HEK293 (cell line): ENCODE measurements around the gene AGAP1.

Experiments used
- CTCF ChIA-PET: fragments of 350-600 bp; formaldehyde crosslinking; extraction: SDS; loops from one replicate; lab custom pipeline; 2021; ENCODE audit warnings: antibody characterized with exemption; lab: Yijun Ruan, JAX
- POLR2A ChIA-PET: fragments of 300-600 bp; formaldehyde crosslinking; extraction: SDS; loops from one replicate; lab custom pipeline; 2020; ENCODE audit warnings: antibody characterized with exemption, inconsistent platforms; lab: Yijun Ruan, JAX
- H3K27ac ChIP-seq: fragments of 200-500 bp; sonication (Bioruptor generic); 2 replicates; pipeline ENCODE4 v1.5.1; 2014; ENCODE audit warnings: low read depth, low read length, control low read depth, inconsistent platforms; ENCODE audit errors: extremely low read depth
- H3K36me3 ChIP-seq, 2 experiments: fragments of 200-500 bp in 1 of 2; sonication (Bioruptor generic) in 1 of 2; 1 replicate in 1 of 2; 2 replicates in 1 of 2; pipeline ENCODE4 v1.5.1; 2014 to 2017; ENCODE audit warnings: inconsistent platforms in 2 of 2, low read length in 2 of 2; ENCODE audit not compliant: control insufficient read depth in 2 of 2, insufficient read depth in 1 of 2
- H3K4me1 ChIP-seq: fragments of 200-500 bp; sonication (Bioruptor generic); 2 replicates; pipeline ENCODE4 v1.5.1; 2014; ENCODE audit warnings: mild to moderate bottlenecking, low read length, inconsistent platforms; ENCODE audit not compliant: control insufficient read depth, insufficient read depth
- H3K4me3 ChIP-seq: 2 replicates; pipeline ENCODE4 v1.5.1; 2011; ENCODE audit warnings: low read depth, mild to moderate bottlenecking, control low read depth, low read length, moderate library complexity
- H3K9me3 ChIP-seq: fragments of 200-500 bp; sonication (Bioruptor generic); 2 replicates; pipeline ENCODE4 v1.5.1; 2014; ENCODE audit warnings: low read depth, low read length, inconsistent platforms; ENCODE audit not compliant: control insufficient read depth, insufficient read depth
- GFI1B ChIP-seq: fragments of 450-650 bp; formaldehyde crosslinking; IDR thresholded peaks from 2 replicates; pipeline ENCODE4 v1.5.1; 2016; ENCODE audit warnings: missing biosample characterization, missing genetic modification characterization
- KLF8 ChIP-seq: fragments of 450-650 bp; formaldehyde crosslinking; IDR thresholded peaks from 2 replicates; pipeline ENCODE4 v1.5.1; 2016; ENCODE audit warnings: missing biosample characterization, missing genetic modification characterization
- SCRT1 ChIP-seq: fragments of 450-650 bp; formaldehyde crosslinking; IDR thresholded peaks from 2 replicates; pipeline ENCODE4 v1.5.1; 2016; ENCODE audit warnings: missing biosample characterization, missing genetic modification characterization, borderline replicate concordance
- SETDB1 ChIP-seq: IDR thresholded peaks from one replicate; pipeline ENCODE4 v1.6.1; 2017; ENCODE audit warnings: mild to moderate bottlenecking, low read length, moderate library complexity, mixed read lengths; ENCODE audit not compliant: insufficient read length
- SP2 ChIP-seq: fragments of 450-650 bp; formaldehyde crosslinking; IDR thresholded peaks from 2 replicates; pipeline ENCODE4 v1.5.1; 2016; ENCODE audit warnings: missing biosample characterization, missing genetic modification characterization
- TRIM28 ChIP-seq: IDR thresholded peaks from 2 replicates; pipeline ENCODE4 v1.6.1; 2011; ENCODE audit warnings: low read length, control low read depth, borderline replicate concordance
- ZBTB17 ChIP-seq: fragments of 450-650 bp; formaldehyde crosslinking; IDR thresholded peaks from 2 replicates; pipeline ENCODE4 v1.5.1; 2016; ENCODE audit warnings: missing biosample characterization, missing genetic modification characterization
- ZFP37 ChIP-seq: fragments of 450-650 bp; formaldehyde crosslinking; IDR thresholded peaks from 2 replicates; pipeline ENCODE4 v1.5.1; 2016; ENCODE audit warnings: missing biosample characterization, missing genetic modification characterization
- ZNF10 ChIP-seq: fragments of 450-650 bp; formaldehyde crosslinking; IDR thresholded peaks from 2 replicates; pipeline ENCODE4 v1.5.1; 2017; ENCODE audit warnings: missing biosample characterization, missing genetic modification characterization
- ZNF112 ChIP-seq: fragments of 450-650 bp; formaldehyde crosslinking; IDR thresholded peaks from 2 replicates; pipeline ENCODE4 v1.5.0; 2017; ENCODE audit warnings: missing biosample characterization, missing genetic modification characterization
- ZNF114 ChIP-seq: fragments of 450-650 bp; formaldehyde crosslinking; IDR thresholded peaks from 2 replicates; pipeline ENCODE4 v1.5.0; 2017; ENCODE audit warnings: missing biosample characterization, missing genetic modification characterization
- ZNF2 ChIP-seq: fragments of 450-650 bp; formaldehyde crosslinking; IDR thresholded peaks from 2 replicates; pipeline ENCODE4 v1.5.1; 2016; ENCODE audit warnings: missing biosample characterization, missing genetic modification characterization
- ZNF23 ChIP-seq: fragments of 450-650 bp; formaldehyde crosslinking; IDR thresholded peaks from 2 replicates; pipeline ENCODE4 v1.5.1; 2016; ENCODE audit warnings: missing biosample characterization, missing genetic modification characterization, borderline replicate concordance
- ZNF292 ChIP-seq: fragments of 450-650 bp; formaldehyde crosslinking; IDR thresholded peaks from 2 replicates; pipeline ENCODE4 v1.5.1; 2016; ENCODE audit warnings: low read depth, missing biosample characterization, missing genetic modification characterization, borderline replicate concordance
- ZNF426 ChIP-seq: fragments of 450-650 bp; formaldehyde crosslinking; IDR thresholded peaks from 2 replicates; pipeline ENCODE4 v1.5.1; 2017; ENCODE audit warnings: missing biosample characterization, missing genetic modification characterization, mild to moderate bottlenecking, inconsistent platforms, moderate library complexity
- ZNF473 ChIP-seq: fragments of 450-650 bp; formaldehyde crosslinking; IDR thresholded peaks from 2 replicates; pipeline ENCODE4 v1.5.1; 2017; ENCODE audit warnings: missing biosample characterization, missing genetic modification characterization
- ZNF521 ChIP-seq: fragments of 450-650 bp; formaldehyde crosslinking; IDR thresholded peaks from 2 replicates; pipeline ENCODE4 v1.5.1; 2017; ENCODE audit warnings: missing biosample characterization, mild to moderate bottlenecking, missing genetic modification characterization
- ZNF549 ChIP-seq: fragments of 450-650 bp; IDR thresholded peaks from 2 replicates; pipeline ENCODE4 v1.5.1; 2018; ENCODE audit warnings: missing biosample characterization, missing genetic modification characterization, mild to moderate bottlenecking, inconsistent platforms, moderate library complexity
- ZNF654 ChIP-seq: fragments of 450-650 bp; formaldehyde crosslinking; IDR thresholded peaks from 2 replicates; pipeline ENCODE4 v1.5.1; 2016; ENCODE audit warnings: low read depth, missing biosample characterization, missing genetic modification characterization
- ZNF660 ChIP-seq: fragments of 450-650 bp; IDR thresholded peaks from 2 replicates; pipeline ENCODE4 v1.5.1; 2018; ENCODE audit warnings: missing biosample characterization, mild to moderate bottlenecking, missing genetic modification characterization
- ZNF707 ChIP-seq: fragments of 450-650 bp; formaldehyde crosslinking; IDR thresholded peaks from 2 replicates; pipeline ENCODE4 v1.5.1; 2016; ENCODE audit warnings: missing biosample characterization, missing genetic modification characterization
- TF ChIP-seq, protein P1 (sequence below): fragments of 450-650 bp; formaldehyde crosslinking; IDR thresholded peaks from 2 replicates; pipeline ENCODE4 v1.5.1; 2016; ENCODE audit warnings: missing biosample characterization, missing genetic modification characterization
- TF ChIP-seq, protein P2 (sequence below): fragments of 450-650 bp; formaldehyde crosslinking; optimal IDR thresholded peaks from 2 replicates; pipeline ENCODE3; 2016; ENCODE audit warnings: missing biosample characterization, mild to moderate bottlenecking, missing genetic modification characterization
- TF ChIP-seq, protein P3 (sequence below): fragments of 450-650 bp; formaldehyde crosslinking; IDR thresholded peaks from 2 replicates; pipeline ENCODE4 v1.5.1; 2016; ENCODE audit warnings: missing biosample characterization, missing genetic modification characterization, low read depth

AGAP1 gene

DNA sequence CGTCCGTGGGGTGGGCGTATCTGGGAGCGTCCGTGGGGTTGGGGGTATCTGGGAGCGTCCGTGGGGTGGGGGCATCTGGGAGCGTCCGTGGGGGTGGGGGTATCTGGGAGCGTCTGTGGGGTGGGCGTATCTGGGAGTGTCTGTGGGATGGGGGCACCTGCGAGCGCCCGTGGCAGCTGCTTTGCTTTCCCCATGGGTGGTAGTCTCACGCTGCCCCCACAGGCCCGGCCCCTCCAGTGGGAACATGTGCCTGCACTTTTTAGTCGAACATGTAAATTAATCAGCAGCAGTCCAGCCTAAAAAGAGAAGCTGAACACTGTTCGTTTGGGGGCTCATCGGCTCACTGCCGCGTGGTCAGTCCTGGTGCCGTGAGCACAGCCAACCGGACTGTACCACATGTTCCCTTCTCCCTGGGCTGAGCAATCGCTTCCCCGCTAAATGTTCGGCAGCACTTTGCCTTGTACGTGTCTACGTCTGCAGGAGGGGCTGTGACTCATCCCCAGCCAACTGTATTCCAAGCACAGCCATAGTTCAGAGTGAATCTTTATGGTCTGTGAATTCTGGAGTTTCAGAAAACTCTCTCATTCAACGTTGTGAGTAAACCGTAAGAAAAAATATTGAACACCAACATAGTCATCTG, 271.5 kb downstream of the AGAP1 start (continued):
- TF ChIP-seq, protein P1, sequence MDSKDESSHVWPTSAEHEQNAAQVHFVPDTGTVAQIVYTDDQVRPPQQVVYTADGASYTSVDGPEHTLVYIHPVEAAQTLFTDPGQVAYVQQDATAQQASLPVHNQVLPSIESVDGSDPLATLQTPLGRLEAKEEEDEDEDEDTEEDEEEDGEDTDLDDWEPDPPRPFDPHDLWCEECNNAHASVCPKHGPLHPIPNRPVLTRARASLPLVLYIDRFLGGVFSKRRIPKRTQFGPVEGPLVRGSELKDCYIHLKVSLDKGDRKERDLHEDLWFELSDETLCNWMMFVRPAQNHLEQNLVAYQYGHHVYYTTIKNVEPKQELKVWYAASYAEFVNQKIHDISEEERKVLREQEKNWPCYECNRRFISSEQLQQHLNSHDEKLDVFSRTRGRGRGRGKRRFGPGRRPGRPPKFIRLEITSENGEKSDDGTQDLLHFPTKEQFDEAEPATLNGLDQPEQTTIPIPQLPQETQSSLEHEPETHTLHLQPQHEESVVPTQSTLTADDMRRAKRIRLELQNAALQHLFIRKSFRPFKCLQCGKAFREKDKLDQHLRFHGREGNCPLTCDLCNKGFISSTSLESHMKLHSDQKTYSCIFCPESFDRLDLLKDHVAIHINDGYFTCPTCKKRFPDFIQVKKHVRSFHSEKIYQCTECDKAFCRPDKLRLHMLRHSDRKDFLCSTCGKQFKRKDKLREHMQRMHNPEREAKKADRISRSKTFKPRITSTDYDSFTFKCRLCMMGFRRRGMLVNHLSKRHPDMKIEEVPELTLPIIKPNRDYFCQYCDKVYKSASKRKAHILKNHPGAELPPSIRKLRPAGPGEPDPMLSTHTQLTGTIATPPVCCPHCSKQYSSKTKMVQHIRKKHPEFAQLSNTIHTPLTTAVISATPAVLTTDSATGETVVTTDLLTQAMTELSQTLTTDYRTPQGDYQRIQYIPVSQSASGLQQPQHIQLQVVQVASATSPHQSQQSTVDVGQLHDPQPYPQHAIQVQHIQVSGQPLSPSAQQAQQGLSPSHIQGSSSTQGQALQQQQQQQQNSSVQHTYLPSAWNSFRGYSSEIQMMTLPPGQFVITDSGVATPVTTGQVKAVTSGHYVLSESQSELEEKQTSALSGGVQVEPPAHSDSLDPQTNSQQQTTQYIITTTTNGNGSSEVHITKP (tag by site-specific recombination): 0 out of 2 replicates have a peak, but pooled peaks have one; percentile 33
- TF ChIP-seq ZNF2: no peak
- TF ChIP-seq ZNF292 (tag by site-specific recombination): no peak
- no peak for TF ChIP-seq ZNF426 (tag by site-specific recombination)
- TF ChIP-seq, protein P2, sequence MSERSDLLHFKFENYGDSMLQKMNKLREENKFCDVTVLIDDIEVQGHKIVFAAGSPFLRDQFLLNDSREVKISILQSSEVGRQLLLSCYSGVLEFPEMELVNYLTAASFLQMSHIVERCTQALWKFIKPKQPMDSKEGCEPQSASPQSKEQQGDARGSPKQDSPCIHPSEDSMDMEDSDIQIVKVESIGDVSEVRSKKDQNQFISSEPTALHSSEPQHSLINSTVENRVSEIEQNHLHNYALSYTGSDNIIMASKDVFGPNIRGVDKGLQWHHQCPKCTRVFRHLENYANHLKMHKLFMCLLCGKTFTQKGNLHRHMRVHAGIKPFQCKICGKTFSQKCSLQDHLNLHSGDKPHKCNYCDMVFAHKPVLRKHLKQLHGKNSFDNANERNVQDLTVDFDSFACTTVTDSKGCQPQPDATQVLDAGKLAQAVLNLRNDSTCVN (tag by site-specific recombination): no peak
- TF ChIP-seq GFI1B: no peak
- no peak for TF ChIP-seq ZNF707 (tag by site-specific recombination)
- TF ChIP-seq SCRT1: no peak
- TF ChIP-seq ZNF654 (tag by site-specific recombination): no peak
- TF ChIP-seq ZNF473: no peak
- no peak for TF ChIP-seq ZNF549 (tag by site-specific recombination)
- no peak for TF ChIP-seq ZNF521 (tag by site-specific recombination)
- TF ChIP-seq ZNF112: no peak
- no peak for TF ChIP-seq ZNF114 (tag by site-specific recombination)
- peak; percentile 43; the same call in 1 of the 2 replicates for TF ChIP-seq KLF8 (tag by site-specific recombination)
- no peak for TF ChIP-seq SETDB1
- no peak for TF ChIP-seq ZNF23 (tag by site-specific recombination)
- TF ChIP-seq, protein P3, sequence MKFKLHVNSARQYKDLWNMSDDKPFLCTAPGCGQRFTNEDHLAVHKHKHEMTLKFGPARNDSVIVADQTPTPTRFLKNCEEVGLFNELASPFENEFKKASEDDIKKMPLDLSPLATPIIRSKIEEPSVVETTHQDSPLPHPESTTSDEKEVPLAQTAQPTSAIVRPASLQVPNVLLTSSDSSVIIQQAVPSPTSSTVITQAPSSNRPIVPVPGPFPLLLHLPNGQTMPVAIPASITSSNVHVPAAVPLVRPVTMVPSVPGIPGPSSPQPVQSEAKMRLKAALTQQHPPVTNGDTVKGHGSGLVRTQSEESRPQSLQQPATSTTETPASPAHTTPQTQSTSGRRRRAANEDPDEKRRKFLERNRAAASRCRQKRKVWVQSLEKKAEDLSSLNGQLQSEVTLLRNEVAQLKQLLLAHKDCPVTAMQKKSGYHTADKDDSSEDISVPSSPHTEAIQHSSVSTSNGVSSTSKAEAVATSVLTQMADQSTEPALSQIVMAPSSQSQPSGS (tag by site-specific recombination): no peak
- TF ChIP-seq ZNF10: no peak

DNA sequence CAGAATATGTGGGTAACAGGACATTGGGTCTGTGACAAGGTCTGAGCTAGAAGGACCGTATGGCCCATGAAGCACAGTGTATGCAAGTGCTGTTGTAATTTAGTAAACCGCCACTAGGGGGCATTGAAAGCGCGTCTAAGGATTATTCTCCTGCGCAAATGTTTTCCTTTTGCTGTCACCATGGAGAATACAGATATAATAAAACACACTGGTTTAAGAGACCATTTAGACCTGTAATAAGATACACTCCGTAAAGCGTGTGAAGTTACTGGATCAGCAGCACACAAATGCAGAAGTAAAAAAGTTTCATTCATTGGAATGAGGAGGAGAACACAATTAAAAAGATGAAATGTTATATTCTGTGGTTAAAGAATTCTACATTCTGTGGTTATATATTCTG, 272.4 kb downstream of the AGAP1 start:
- no peak overlapping the region for H3K4me3 ChIP-seq
- ChIA-PET CTCF (interaction anchor here (0.6 to 2.9 kb wide), 30 partner anchors 9 to 956 kb away, joined by 3 to 26 read pairs (median 3); no protein-coding TSS in a partner anchor), POLR2A (interaction anchor here (0.5 to 1.0 kb wide), 2 partner anchors 13 to 225 kb away, joined by 3 read pairs; no protein-coding TSS in a partner anchor)
- no peaks in the 10 kb centered on the region for H3K9me3 ChIP-seq
- H3K4me1 ChIP-seq: no peaks in the 10 kb centered on the region
- H3K27ac ChIP-seq: no peak overlapping the region
- TF ChIP-seq SP2 (tag by site-specific recombination) (no peak), ZNF654 (tag by site-specific recombination) (peak; percentile 69), ZFP37 (tag by site-specific recombination) (no peak), ZBTB17 (tag by site-specific recombination) (peak; percentile 26; the same call in 1 of the 2 replicates), ZNF660 (tag by site-specific recombination) (peak; percentile 54; the same call in 1 of the 2 replicates), TRIM28 (no peak)
- peaks cover 0 to 11% of the 10 kb centered on the region in 2 experiments; a peak in 2 of 3 replicates for H3K36me3 ChIP-seq
